HCT116 (cell line): ENCODE data around the gene SIRT3. TPM values are rescaled to one million over a fixed set of nuclear protein-coding genes. Genes with fewer than 3 reads are reported as not detected.

ENCODE experiments used
- ATAC-seq: fragments of 200-7000 bp; cut with Tn5 transposase; 2 replicates; pipeline ENCODE4 v1.9.1; 2020; ENCODE audit warnings: mild to moderate bottlenecking, moderate library complexity
- BruUV-seq: library from RNA; stranded (reverse); fragments of 400-500 nt; replicated peaks from 2 replicates; lab custom pipeline; 2021; lab: Mats Ljungman, UMichigan
- CTCF ChIA-PET: fragments of 300-600 bp; sonication (Branson Sonifier 250); formaldehyde crosslinking; loops from one replicate; lab custom pipeline; 2021; ENCODE audit warnings: antibody characterized with exemption; lab: Charles Lee
- POLR2A ChIA-PET: fragments of 300-600, 350-600 bp; sonication (Branson Sonifier 250); formaldehyde crosslinking; loops from one replicate; lab custom pipeline; 2021; ENCODE audit warnings: antibody characterized with exemption; lab: Charles Lee
- RAD21 ChIA-PET, 2 experiments: fragments of 300-600 bp; sonication (Branson Sonifier 250); formaldehyde crosslinking; loops; one replicate each; lab custom pipeline; 2023; ENCODE audit warnings: low total read pairs in 2 of 2; ENCODE audit not compliant: uncharacterized antibody in 2 of 2, unreplicated experiment in 2 of 2, low non-redundant PET in 1 of 2; lab: Charles Lee
- DNase-seq: peaks from one replicate; pipeline ENCODE4 v3.0.0-alpha.2; 2010; ENCODE audit warnings: low read depth, low spot score
- H2AFZ ChIP-seq: fragments of 200-600 bp; shearing (Covaris generic), sonication (generic); 2 replicates; pipeline ENCODE4 v1.6.1; 2017; ENCODE audit warnings: low read depth, mixed run types, mixed read lengths, antibody characterized with exemption, low read length; ENCODE audit not compliant: poor library complexity, severe bottlenecking
- H3K27ac ChIP-seq: 2 replicates; pipeline ENCODE4 v1.5.1; 2012; ENCODE audit warnings: low read depth, low read length
- H3K27me3 ChIP-seq: fragments of 200-600 bp; sonication (generic); 2 replicates; pipeline ENCODE4 v1.6.1; 2016; ENCODE audit warnings: mixed run types, low read length, mixed read lengths; ENCODE audit not compliant: insufficient read depth
- H3K36me3 ChIP-seq, 2 experiments: fragments of 200-500 bp in 1 of 2; fragments of 200-600 bp in 1 of 2; sonication (Bioruptor generic) in 1 of 2; sonication (generic) in 1 of 2; 2 replicates each; pipeline versions ENCODE4 v1.5.1 to v1.6.1; 2014 to 2016; ENCODE audit warnings: low read length in 2 of 2, inconsistent platforms in 1 of 2, mixed read lengths in 1 of 2, mixed run types in 1 of 2; ENCODE audit not compliant: insufficient read depth in 2 of 2, control insufficient read depth in 1 of 2
- H3K4me1 ChIP-seq, 2 experiments: fragments of 200-600 bp in 1 of 2; sonication (generic) in 1 of 2; 2 replicates each; pipeline versions ENCODE4 v1.5.1 to v1.6.1; 2012 to 2017; ENCODE audit warnings: low read length in 2 of 2, inconsistent platforms in 1 of 2, mild to moderate bottlenecking in 1 of 2, mixed read lengths in 1 of 2, mixed run types in 1 of 2, moderate library complexity in 1 of 2; ENCODE audit not compliant: insufficient read depth in 2 of 2, control insufficient read depth in 1 of 2
- H3K4me2 ChIP-seq: fragments of 200-600 bp; sonication (generic); 2 replicates; pipeline ENCODE4 v1.6.1; 2017; ENCODE audit warnings: mixed run types, low read length, mixed read lengths
- H3K4me3 ChIP-seq, 2 experiments: fragments of 200-600 bp in 1 of 2; sonication (generic) in 1 of 2; replicated peaks in 1 of 2; 2 replicates each; pipeline ENCODE4 v1.5.1; 2011 to 2016; ENCODE audit warnings: low read length in 2 of 2, control low read depth in 1 of 2, low read depth in 1 of 2, mild to moderate bottlenecking in 1 of 2, mixed read lengths in 1 of 2, mixed run types in 1 of 2
- H3K79me2 ChIP-seq: fragments of 200-600 bp; sonication (generic); 2 replicates; pipeline ENCODE4 v1.6.1; 2017; ENCODE audit warnings: mild to moderate bottlenecking, mixed run types, low read length, moderate library complexity, mixed read lengths; ENCODE audit not compliant: insufficient read depth
- H3K9ac ChIP-seq: fragments of 200-600 bp; sonication (generic); 2 replicates; pipeline ENCODE4 v1.6.1; 2016; ENCODE audit warnings: low read length, mixed read lengths
- H3K9me2 ChIP-seq: fragments of 200-600 bp; sonication (generic), shearing (Covaris generic); 2 replicates; pipeline ENCODE4 v1.6.1; 2017; ENCODE audit warnings: mixed run types, mild to moderate bottlenecking, moderate library complexity; ENCODE audit not compliant: insufficient read depth
- H3K9me3 ChIP-seq, 2 experiments: fragments of 200-500 bp in 1 of 2; fragments of 200-600 bp in 1 of 2; sonication (Bioruptor generic) in 1 of 2; sonication (generic) in 1 of 2; 2 replicates each; pipeline ENCODE4 v1.6.1; 2014 to 2017; ENCODE audit warnings: low read length in 2 of 2, mixed read lengths in 2 of 2, inconsistent platforms in 1 of 2, low read depth in 1 of 2, mild to moderate bottlenecking in 1 of 2, mixed run types in 1 of 2, moderate library complexity in 1 of 2; ENCODE audit not compliant: control insufficient read depth in 1 of 2, insufficient read depth in 1 of 2
- H4K20me1 ChIP-seq: fragments of 200-600 bp; sonication (generic), shearing (Covaris generic); 2 replicates; pipeline ENCODE4 v1.6.1; 2017; ENCODE audit warnings: mixed run types, mild to moderate bottlenecking, moderate library complexity; ENCODE audit not compliant: insufficient read depth
- CBX3 ChIP-seq: IDR thresholded peaks from 2 replicates; pipeline ENCODE4 v1.6.1; 2012; ENCODE audit warnings: low read depth
- EGR1 ChIP-seq: IDR thresholded peaks from 2 replicates; pipeline ENCODE4 v1.6.1; 2012; ENCODE audit warnings: low read depth
- FOSL1 ChIP-seq: IDR thresholded peaks from 2 replicates; pipeline ENCODE4 v1.6.1; 2012; ENCODE audit warnings: low read depth
- RAD21 ChIP-seq: IDR thresholded peaks from 2 replicates; pipeline ENCODE4 v1.6.1; 2012; ENCODE audit warnings: low read depth, mild to moderate bottlenecking
- SP1 ChIP-seq: IDR thresholded peaks from 2 replicates; pipeline ENCODE4 v1.6.1; 2012; ENCODE audit warnings: low read depth
- SRF ChIP-seq: IDR thresholded peaks from 2 replicates; pipeline ENCODE4 v1.6.1; 2012; ENCODE audit warnings: low read depth
- TCF7L2 ChIP-seq: IDR thresholded peaks from 2 replicates; pipeline ENCODE4 v1.7.0; 2011; ENCODE audit warnings: borderline replicate concordance, inconsistent platforms; ENCODE audit not compliant: insufficient read depth, insufficient read length; ENCODE audit errors: extremely low read depth
- YY1 ChIP-seq: IDR thresholded peaks from 2 replicates; pipeline ENCODE4 v1.6.1; 2011; ENCODE audit warnings: low read length, low read depth, moderate library complexity, mild to moderate bottlenecking; ENCODE audit not compliant: insufficient replicate concordance; ENCODE audit errors: extremely low read depth
- ZNF274 ChIP-seq: fragments of 200-500 bp; sonication (Bioruptor generic); IDR thresholded peaks from 2 replicates; pipeline ENCODE4 v1.6.1; 2014; ENCODE audit warnings: mild to moderate bottlenecking, low read depth, low read length, inconsistent platforms
- intact Hi-C: fragments of 100-400 bp; cut with micrococcal nuclease; formaldehyde crosslinking; loops from 2 replicates; pipeline ENCODE4 v1.10.0; 2022
- total RNA-seq: library from RNA; stranded (reverse); gene quantifications from one replicate; pipeline ENCODE4 v1.2.1, GENCODE V29; 2021; ENCODE audit not compliant: unreplicated experiment

Gene SIRT3
- total RNA-seq, 1 experiment from 2014 or later: 17.9 TPM

DNA sequence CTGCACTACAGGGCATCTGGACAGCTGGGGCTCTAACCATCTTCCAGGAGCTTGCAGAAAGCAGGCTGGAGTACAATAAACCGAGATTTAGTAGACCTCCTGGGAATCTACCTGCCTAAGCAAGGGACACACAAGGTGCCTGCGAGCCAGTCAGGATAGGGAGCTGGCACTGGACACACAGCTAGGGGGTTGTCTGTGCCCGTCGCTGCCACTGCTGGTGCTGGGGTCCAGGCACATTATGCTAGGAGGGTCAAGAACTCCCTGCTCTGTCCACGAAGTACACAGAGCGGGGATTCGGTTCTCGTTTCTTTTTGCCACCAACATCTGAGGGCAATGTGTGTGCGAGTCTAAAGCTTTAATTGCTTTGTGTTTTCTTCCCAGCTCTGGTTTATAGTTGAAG is 24.4 kb downstream of the SIRT3 start:
- CTCF ChIA-PET: no interaction called here

DNA sequence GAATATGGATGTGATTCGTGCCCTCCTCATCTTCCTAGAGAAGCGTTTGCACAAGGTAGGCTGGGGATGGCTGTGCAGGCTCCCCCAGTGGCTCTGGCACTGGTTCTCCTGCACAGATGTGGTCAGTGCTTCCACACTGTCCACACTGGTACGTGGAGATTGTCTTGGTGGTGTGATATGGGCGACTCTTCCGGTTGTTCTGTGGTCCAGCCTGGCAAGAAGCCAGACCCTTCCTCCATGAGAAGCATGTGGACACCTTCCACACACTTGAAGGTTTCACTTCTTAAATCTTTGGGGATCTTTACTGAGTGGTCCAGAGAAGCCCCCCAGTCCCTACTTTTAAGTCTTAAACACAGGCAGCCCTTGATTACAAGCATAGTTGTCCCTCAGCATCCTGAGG is 24.8 kb downstream of the SIRT3 start:
- POLR2A ChIA-PET: interaction anchor here (1.0 kb wide), 1 partner anchor 19 kb away, joined by 3 read pairs; no protein-coding TSS in a partner anchor
- no peaks in the 10 kb centered on the region for H4K20me1 ChIP-seq
- CTCF ChIA-PET: no interaction called here
- no peaks in the 10 kb centered on the region for H3K27me3 ChIP-seq
- peaks cover 51% of the 10 kb centered on the region for H3K79me2 ChIP-seq
- no peak overlapping the region for H3K9ac ChIP-seq
- no peaks in the 10 kb centered on the region for H3K9me2 ChIP-seq
- peaks cover 39 to 45% of the 10 kb centered on the region in 2 experiments for H3K36me3 ChIP-seq
- no TSS peak for BruUV-seq
- no peak overlapping the region for H2AFZ ChIP-seq
- TF ChIP-seq EGR1 (no peak), CBX3 (no peak), FOSL1 (no peak), YY1 (no peak), RAD21 (no peak), SRF (no peak), TCF7L2 (no peak)
- H3K27ac ChIP-seq: no peak overlapping the region
- RAD21 ChIA-PET: no interaction called here
- H3K4me3 ChIP-seq: no peak overlapping the region
- DNase-seq: no peak
- no peaks in the 10 kb centered on the region for H3K9me3 ChIP-seq
- peaks cover 9 to 15% of the 10 kb centered on the region in 2 experiments for H3K4me1 ChIP-seq
- H3K4me2 ChIP-seq: no peak overlapping the region
- ATAC-seq: no peak
- intact Hi-C loops: no loop called here

More for the DNA sequence above, 24.4 kb downstream of the SIRT3 start:
- H3K9ac ChIP-seq: no peak overlapping the region
- H3K4me3 ChIP-seq: no peak overlapping the region
- RAD21 ChIA-PET: no interaction called here
- BruUV-seq: no TSS peak
- no peaks in the 10 kb centered on the region for H3K9me3 ChIP-seq
- no peak overlapping the region for H3K4me2 ChIP-seq
- TF ChIP-seq SP1 (no peak), ZNF274 (no peak)
- H3K4me1 ChIP-seq: peaks cover 9 to 13% of the 10 kb centered on the region in 2 experiments
- H3K9me2 ChIP-seq: no peaks in the 10 kb centered on the region
- no peak overlapping the region for H2AFZ ChIP-seq
- ATAC-seq (no peak), DNase-seq (no peak)
- H4K20me1 ChIP-seq: no peaks in the 10 kb centered on the region
- POLR2A ChIA-PET: interaction anchor here (1.0 kb wide), 1 partner anchor 18 kb away, joined by 3 read pairs; no protein-coding TSS in a partner anchor
- intact Hi-C loops: no loop called here
- H3K27me3 ChIP-seq: no peaks in the 10 kb centered on the region
- peaks cover 47% of the 10 kb centered on the region for H3K79me2 ChIP-seq
- H3K27ac ChIP-seq: no peak overlapping the region
- peaks cover 39 to 45% of the 10 kb centered on the region in 2 experiments for H3K36me3 ChIP-seq
